PC-3 (cell line): Measurements from ENCODE around the gene C16orf54. TPM values are rescaled to one million over a fixed set of nuclear protein-coding genes. Genes with fewer than 3 reads are reported as not detected.

ENCODE experiments used
- ATAC-seq: fragments of 200-7000 bp; cut with Tn5 transposase; 2 replicates; pipeline ENCODE4 v1.9.1; 2020; ENCODE audit warnings: mild to moderate bottlenecking, moderate library complexity
- BruUV-seq: library from RNA; stranded (reverse); fragments of 400-500 nt; replicated peaks from 2 replicates; lab custom pipeline; 2021; lab: Mats Ljungman, UMichigan
- CTCF ChIA-PET: fragments of 300-600 bp; sonication (Branson Sonifier 250); formaldehyde crosslinking; loops from one replicate; lab custom pipeline; 2022; ENCODE audit warnings: antibody characterized with exemption; lab: Charles Lee
- POLR2A ChIA-PET: fragments of 300-600 bp; sonication (Branson Sonifier 250); formaldehyde crosslinking; loops from one replicate; lab custom pipeline; 2022; ENCODE audit warnings: antibody characterized with exemption; ENCODE audit not compliant: unreplicated experiment; lab: Charles Lee
- DNase-seq: peaks from one replicate; pipeline ENCODE4 v3.0.0-alpha.2; 2015
- H2AFZ ChIP-seq: fragments of 300-600 bp; sonication (generic); 2 replicates; pipeline ENCODE4 v1.6.0; 2016; ENCODE audit warnings: antibody characterized with exemption, low read length
- H3F3A ChIP-seq: fragments of 300-600 bp; sonication (generic); one replicate; pipeline ENCODE4 v1.6.0; 2017; ENCODE audit warnings: antibody characterized with exemption, low read length, control low read depth, mild to moderate bottlenecking; ENCODE audit not compliant: unreplicated experiment
- H3K27ac ChIP-seq: fragments of 300-600 bp; sonication (generic); 2 replicates; pipeline ENCODE4 v1.5.1; 2016; ENCODE audit warnings: mild to moderate bottlenecking, low read length
- H3K27me3 ChIP-seq: fragments of 300-600 bp; sonication (generic); 2 replicates; pipeline ENCODE4 v1.6.1; 2016; ENCODE audit warnings: low read length, mixed read lengths
- H3K36me3 ChIP-seq: fragments of 300-600 bp; sonication (generic); 2 replicates; pipeline ENCODE4 v1.6.1; 2016; ENCODE audit warnings: low read depth, mixed run types, low read length, mixed read lengths
- H3K4me1 ChIP-seq: fragments of 300-600 bp; sonication (generic); 2 replicates; pipeline ENCODE4 v1.5.1; 2016; ENCODE audit warnings: low read length; ENCODE audit not compliant: insufficient read depth
- H3K4me2 ChIP-seq: fragments of 300-600 bp; sonication (generic); 2 replicates; pipeline ENCODE4 v1.6.0; 2016; ENCODE audit warnings: low read length
- H3K4me3 ChIP-seq: fragments of 300-600 bp; sonication (generic); 2 replicates; pipeline ENCODE4 v1.5.1; 2016; ENCODE audit warnings: mild to moderate bottlenecking, low read length, mixed read lengths
- H3K79me2 ChIP-seq: fragments of 300-600 bp; sonication (generic); 2 replicates; pipeline ENCODE4 v1.6.1; 2017; ENCODE audit warnings: low read length, mixed read lengths
- H3K9ac ChIP-seq: fragments of 300-600 bp; sonication (generic); 2 replicates; pipeline ENCODE4 v1.6.0; 2016; ENCODE audit warnings: mild to moderate bottlenecking, low read length
- H3K9me2 ChIP-seq: fragments of 300-600 bp; sonication (generic); replicated peaks from 2 replicates; pipeline ENCODE4 v1.6.1; 2016; ENCODE audit warnings: mixed run types, low read length, mixed read lengths
- H3K9me3 ChIP-seq: fragments of 300-600 bp; sonication (generic); 2 replicates; pipeline ENCODE4 v1.6.1; 2016; ENCODE audit warnings: low read length, mixed read lengths
- H4K20me1 ChIP-seq: fragments of 300-600 bp; sonication (generic); 2 replicates; pipeline ENCODE4 v1.6.1; 2016; ENCODE audit warnings: low read length, mixed read lengths
- CTCF ChIP-seq: fragments of 300-600 bp; sonication (generic); conservative IDR thresholded peaks from 2 replicates; pipeline ENCODE4 v1.5.1; 2017; ENCODE audit warnings: antibody characterized with exemption, low read depth, mild to moderate bottlenecking, low read length
- EZH2 ChIP-seq: fragments of 300-600 bp; sonication (generic); IDR thresholded peaks from one replicate; pipeline ENCODE4 v1.6.1; 2017; ENCODE audit warnings: antibody characterized with exemption, mild to moderate bottlenecking, low read length; ENCODE audit not compliant: unreplicated experiment
- EZH2phosphoT487 ChIP-seq: fragments of 300-600 bp; sonication (generic); IDR thresholded peaks from 2 replicates; pipeline ENCODE4 v1.6.1; 2018; ENCODE audit warnings: mild to moderate bottlenecking, antibody characterized with exemption, low read length, borderline replicate concordance
- intact Hi-C: fragments of 100-400 bp; cut with micrococcal nuclease; formaldehyde crosslinking; loops from 2 replicates; pipeline ENCODE4 v1.9.0; 2023
- total RNA-seq: library from RNA; depleted of rRNA; stranded (reverse); fragments of >200 nt; gene quantifications from 2 replicates; pipeline ENCODE4 v1.2.3, GENCODE V29; 2014

C16orf54 gene
- total RNA-seq, 1 experiment from 2014 or later = not detected

- peaks cover 65% of the 10 kb centered on the region for H3K79me2 ChIP-seq
- ChIA-PET CTCF (interaction anchor here (0.6 kb wide), 1 partner anchor 92 kb away, joined by 4 read pairs; no protein-coding TSS in a partner anchor), POLR2A (no interaction called here)
- DNase-seq (peak; percentile 10), ATAC-seq (no peak)
- peaks cover 13% of the 10 kb centered on the region for H3K4me1 ChIP-seq
- intact Hi-C loops = no loop called here
- H3K9me2 ChIP-seq = no peaks in the 10 kb centered on the region
- peak overlapping the region; percentile 80; the same call in 1 of the 2 replicates for H2AFZ ChIP-seq
- no peaks in the 10 kb centered on the region; the same call in 1 of the 2 replicates for H4K20me1 ChIP-seq
- H3K27me3 ChIP-seq = no peaks in the 10 kb centered on the region
- no peaks in the 10 kb centered on the region for H3F3A ChIP-seq
- H3K36me3 ChIP-seq = peaks cover 10% of the 10 kb centered on the region
- no peak overlapping the region for H3K27ac ChIP-seq
- peak overlapping the region; percentile 93 for H3K9ac ChIP-seq
- H3K9me3 ChIP-seq = no peaks in the 10 kb centered on the region
- H3K4me3 ChIP-seq = peak overlapping the region; percentile 90
- no peak for TF ChIP-seq CTCF
- no peak for TF ChIP-seq EZH2phosphoT487
- TF ChIP-seq EZH2 = no peak
- no TSS peak for BruUV-seq
- peak overlapping the region; percentile 99 for H3K4me2 ChIP-seq
Observed at GRCh38 chr16:29791845-29792807, 46.3 kb upstream of the C16orf54 start.

GRCh38 chr16:29790949-29791844, 45.4 kb upstream of the C16orf54 start:
- TF ChIP-seq CTCF = no peak
- no peak for TF ChIP-seq EZH2
- no peak for TF ChIP-seq EZH2phosphoT487

More at GRCh38 chr16:29790949-29791844, 45.4 kb upstream of the C16orf54 start:
- intact Hi-C loops = no loop called here
- H3K4me2 ChIP-seq = peak overlapping the region; percentile 99
- H3K36me3 ChIP-seq = peaks cover 5% of the 10 kb centered on the region; the same call in 1 of the 2 replicates
- no peaks in the 10 kb centered on the region; the same call in 1 of the 2 replicates for H4K20me1 ChIP-seq
- H3K79me2 ChIP-seq = peaks cover 55% of the 10 kb centered on the region
- no peaks in the 10 kb centered on the region for H3K27me3 ChIP-seq
- H3K9me3 ChIP-seq = no peaks in the 10 kb centered on the region
- DNase-seq (no peak), ATAC-seq (peak; percentile 14)
- H3K4me3 ChIP-seq = peak overlapping the region; percentile 90
- H2AFZ ChIP-seq = peak overlapping the region; percentile 80
- H3K9me2 ChIP-seq = no peaks in the 10 kb centered on the region
- H3K27ac ChIP-seq = peak overlapping the region; percentile 36; the same call in 1 of the 2 replicates
- POLR2A ChIA-PET = no interaction called here
- CTCF ChIA-PET = interaction anchor here (0.6 to 1.6 kb wide), 2 partner anchors 25 to 91 kb away, joined by 4 to 5 read pairs; partner anchors contain the start of gene PAGR1
- no peaks in the 10 kb centered on the region for H3F3A ChIP-seq
- H3K4me1 ChIP-seq = peaks cover 13% of the 10 kb centered on the region
- TSS peak; percentile 55 for BruUV-seq
- H3K9ac ChIP-seq = peak overlapping the region; percentile 93
